Stimulated activated CD8-positive, alpha-beta memory T cell treated with anti-CD3 and anti-CD28 coated beads, Interleukin-4, amount 100 ng/mL, for 4 hours (primary cell): ENCODE data around the gene MORN1.

Experiments
- DNase-seq, 2 donors: peaks; one replicate each; pipeline ENCODE4 v3.0.0-alpha.2; 2020; ENCODE audit warnings: low read depth in 2 of 2, low spot score in 1 of 2

MORN1 gene

DNA sequence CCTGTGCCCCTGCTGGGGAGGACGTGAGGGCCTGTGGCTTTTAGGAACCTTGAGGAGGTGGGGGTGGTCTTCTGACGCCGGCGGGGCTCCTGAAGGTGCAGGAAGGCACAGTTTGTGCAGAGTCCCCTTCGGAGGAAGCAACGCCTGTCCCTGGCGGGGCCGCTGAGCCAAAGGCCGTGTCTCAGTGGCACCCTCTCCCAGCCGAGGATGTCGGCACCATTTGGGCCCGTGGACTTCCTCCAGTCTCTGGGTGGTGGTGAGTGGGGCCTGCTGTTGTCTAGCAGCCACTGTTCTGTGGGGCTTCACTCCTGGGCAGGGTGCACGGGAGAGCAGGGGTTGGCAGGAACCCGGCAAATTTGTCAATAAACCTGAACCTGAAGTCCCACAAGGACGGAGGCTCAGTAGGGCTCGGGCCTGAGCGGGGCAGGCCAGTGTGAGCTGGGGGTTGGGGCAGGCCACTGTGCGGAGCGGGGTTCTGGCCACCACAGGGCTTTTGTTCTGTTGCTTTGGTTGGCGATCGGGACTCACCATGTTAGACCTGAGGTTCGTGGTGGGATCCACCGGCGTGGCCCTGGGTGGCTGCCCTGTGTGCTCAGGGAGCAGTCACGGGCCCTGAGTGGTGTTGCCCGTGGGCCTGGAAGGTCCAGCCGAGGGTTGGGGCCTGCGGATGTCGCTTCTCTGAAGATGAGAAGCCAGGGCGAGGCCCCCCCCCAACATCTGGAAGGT lies 98.5 kb downstream of the MORN1 start:
- DNase-seq: no peak

DNA sequence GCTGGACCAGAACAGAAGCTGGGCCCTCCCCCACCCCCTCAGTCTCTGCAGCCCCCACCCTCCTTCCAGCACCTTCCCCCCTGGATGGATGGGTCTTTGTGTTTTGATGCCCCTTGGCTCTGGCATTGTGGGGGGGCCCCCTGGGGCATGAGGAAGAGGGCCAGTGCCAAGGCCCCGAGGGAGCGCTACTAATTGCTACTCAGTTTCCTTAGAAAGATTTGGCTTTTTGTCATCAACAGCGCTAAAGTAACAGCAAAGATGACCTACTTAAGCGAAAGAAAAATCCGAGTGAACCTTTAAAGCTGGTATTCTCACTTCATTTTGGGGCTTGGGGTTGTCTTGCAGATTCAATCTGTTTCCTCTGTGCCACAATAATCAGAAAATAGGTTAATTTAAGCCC lies 99.8 kb downstream of the MORN1 start:
- no peak for DNase-seq

DNA sequence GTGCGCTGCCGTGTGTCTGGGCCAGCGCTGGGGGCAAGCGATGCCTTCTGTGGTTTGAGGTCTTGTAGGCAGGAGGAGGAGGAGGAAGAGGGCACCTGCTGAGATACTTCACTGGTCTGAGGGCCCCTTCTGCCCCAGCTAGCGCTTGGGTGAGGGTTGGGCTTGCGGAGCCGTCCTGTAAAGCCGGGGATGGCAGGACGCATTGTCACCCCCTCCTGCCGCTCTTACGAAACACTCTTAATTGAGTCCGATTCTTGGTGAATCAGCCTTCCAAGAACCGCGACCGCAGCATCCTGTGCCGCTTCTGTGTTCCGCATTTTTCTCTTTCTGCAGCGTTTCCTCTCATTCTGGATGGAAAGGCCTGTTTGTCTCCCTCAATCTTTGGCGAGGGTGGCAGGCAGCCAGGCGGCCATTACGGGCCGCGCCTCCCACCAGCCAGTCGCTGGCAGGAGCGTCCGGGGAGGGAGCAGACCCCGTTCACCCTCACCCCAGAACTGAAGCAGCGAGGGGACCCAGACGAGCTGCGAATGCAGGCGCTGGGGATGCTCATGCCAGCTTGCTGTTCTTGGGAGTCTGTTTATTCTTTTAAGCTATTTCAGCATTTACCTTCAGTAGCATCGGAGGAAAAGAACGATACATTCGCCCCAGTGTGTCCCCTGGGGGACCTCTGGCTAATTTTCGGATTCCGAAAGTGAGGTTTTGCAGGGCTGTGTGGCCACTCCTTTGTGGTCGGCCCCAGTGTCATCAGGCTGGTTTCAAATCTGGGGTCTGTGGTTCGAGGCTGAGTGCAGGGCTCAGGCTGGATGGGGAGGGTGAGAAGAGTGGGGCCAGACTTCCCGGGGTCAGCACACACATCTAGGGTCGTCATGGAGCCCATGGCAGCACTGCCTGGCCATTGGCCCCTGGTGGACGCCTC lies 100.5 kb downstream of the MORN1 start:
- DNase-seq: peak; percentile 60 to 69

DNA sequence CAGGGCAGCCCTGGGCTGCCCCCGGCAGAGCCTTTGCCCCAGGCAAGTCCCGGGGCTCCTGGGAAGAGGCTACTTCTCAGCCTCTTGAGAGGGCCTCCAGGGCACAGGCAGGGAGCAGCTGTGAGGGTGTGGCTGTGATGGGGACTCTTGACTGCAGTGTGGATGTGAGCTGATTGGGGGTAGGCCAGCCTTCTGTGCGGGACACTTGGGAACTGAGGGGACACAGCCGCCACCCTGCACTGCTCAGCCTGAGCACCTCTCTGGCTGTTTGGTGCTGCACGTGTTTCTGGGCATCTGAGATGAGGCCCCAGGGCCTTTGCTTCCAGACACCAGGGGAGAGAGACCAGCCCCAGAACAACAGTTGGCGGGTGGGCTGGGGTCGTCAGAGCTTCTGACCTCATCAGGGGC lies 101.2 kb downstream of the MORN1 start:
- no peak for DNase-seq

DNA sequence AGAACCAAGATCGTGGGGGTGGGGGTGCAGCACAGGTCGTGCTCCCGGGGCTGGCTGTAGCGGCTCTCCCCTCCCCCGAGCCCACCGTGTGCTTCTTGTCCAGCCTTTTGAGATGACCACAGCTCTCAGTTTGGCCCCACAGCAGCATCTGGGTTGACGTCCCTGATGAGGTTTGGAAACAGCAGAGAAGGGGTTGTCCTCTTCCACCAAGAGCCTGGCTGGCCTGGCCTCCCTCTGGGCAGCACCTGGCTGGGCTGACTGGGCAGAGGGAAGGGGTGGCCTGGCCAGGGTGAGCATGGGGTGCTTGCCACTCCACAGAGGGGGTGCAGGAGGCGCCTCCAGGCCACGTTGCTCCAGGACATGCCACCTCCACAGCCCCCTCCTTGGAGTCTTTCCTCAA lies 101.7 kb downstream of the MORN1 start:
- DNase-seq: no peak

DNA sequence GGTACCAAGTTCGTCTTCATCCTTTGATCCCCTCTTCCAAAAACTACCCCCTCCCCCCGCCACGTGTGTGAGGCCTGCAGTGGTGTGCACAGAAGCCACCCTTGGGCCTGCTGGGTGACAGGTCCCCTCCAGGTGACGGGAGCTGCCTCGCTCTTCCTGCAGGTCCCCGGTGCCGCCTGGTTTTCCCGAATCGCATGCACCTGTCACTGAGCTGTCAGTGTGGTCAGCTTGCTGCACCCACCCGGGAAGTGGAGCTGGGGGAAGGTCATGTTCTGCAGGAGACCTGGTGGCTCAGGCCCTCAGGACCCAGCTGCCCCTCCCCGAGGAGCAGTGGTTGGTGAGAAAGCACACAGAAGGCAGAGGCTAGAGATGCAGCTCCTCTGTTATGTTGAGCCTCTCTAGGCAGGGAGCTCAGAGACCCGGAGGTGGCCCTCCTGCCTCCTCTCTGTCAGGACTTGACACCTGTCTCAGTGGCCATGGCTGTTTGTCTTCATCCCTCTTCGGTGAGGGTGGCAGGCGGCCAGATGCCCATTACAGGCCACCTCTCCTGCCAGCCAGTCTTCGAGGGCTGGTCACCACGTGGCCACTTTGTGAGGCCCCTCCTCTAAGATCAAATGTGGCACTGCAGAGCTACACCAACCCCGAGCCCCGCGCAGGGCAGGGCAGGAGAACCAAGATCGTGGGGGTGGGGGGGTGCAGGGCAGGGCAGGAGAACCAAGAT lies 102.4 kb downstream of the MORN1 start:
- no peak for DNase-seq

DNA sequence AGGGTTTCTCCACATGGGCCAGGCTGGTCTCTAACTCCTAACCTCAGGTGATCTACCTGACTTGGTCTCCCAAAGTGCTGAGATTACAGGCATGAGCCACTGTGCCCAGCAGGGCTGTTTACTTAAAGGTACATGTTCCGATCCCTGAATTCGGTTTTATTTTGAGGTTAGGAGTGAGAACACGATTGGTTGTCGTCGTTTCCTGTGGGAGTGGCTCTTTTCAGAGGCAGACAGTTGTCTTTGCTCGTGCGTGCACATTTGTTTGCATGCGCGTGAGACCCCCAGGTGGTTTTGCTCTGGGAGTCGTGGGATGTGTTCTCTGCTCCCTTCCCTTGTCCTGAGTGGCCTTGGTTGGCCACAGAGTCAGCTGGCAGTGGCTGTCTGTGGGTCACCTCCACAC lies 103.0 kb downstream of the MORN1 start:
- no peak for DNase-seq

DNA sequence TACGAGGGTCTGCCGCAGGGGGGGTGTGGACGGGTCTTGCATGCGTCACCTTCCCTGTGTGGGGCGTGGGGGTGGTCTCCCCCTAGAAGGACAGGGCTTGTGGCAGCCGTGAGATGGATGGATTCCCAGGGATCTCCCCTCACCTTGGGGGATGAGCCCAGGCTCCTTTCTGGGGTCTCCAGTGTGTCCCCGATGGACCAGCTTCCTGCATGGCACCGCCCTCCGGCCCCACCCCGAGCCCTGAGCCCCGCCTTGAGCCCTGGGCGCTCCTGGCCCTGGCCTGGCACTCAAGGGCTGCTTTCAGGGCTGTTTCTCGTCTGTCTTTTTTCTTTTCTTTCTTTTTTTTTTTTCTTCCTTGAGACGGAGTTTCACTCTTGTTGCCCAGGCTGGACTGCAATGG lies 103.7 kb downstream of the MORN1 start:
- DNase-seq: no peak

DNA sequence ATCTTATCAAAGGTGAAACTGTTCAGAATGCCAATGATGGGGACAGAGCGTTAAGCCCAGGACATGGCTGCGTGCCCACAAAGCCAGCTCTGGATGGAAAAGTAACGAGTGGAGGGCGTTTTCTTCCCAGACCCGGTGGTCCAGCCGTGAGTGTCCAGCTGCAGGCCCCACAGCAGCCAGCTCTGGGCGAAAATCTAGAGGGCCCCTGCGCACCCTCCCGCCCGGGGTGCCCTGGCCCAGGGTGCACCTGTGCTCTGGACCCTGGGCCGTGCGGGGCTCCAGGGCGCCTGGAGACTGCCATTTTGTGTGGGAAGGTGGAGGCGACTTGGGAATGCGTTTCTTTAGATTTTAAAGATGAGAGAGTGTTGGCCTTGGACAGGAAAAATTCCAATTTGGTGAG lies 104.4 kb downstream of the MORN1 start:
- DNase-seq: no peak

DNA sequence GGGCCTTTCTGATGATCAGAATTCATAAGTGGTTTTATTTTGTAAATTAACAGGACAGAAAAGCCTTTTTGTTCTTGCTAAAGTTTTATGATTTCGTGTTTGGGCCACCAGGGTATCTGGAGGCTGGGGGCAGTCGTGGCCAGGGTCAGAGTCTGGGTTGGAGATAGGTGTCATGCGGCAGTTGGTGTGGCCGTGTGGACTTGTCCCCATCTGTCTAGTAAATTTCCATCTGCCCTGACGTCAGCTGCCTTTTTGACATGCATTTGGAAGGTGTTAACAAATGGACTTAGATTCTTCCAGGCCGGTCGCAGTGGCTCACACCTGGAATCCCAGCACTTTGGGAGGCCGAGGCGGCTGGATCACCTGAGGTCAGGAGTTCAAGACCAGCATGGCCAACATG lies 106.4 kb downstream of the MORN1 start:
- DNase-seq: no peak

DNA sequence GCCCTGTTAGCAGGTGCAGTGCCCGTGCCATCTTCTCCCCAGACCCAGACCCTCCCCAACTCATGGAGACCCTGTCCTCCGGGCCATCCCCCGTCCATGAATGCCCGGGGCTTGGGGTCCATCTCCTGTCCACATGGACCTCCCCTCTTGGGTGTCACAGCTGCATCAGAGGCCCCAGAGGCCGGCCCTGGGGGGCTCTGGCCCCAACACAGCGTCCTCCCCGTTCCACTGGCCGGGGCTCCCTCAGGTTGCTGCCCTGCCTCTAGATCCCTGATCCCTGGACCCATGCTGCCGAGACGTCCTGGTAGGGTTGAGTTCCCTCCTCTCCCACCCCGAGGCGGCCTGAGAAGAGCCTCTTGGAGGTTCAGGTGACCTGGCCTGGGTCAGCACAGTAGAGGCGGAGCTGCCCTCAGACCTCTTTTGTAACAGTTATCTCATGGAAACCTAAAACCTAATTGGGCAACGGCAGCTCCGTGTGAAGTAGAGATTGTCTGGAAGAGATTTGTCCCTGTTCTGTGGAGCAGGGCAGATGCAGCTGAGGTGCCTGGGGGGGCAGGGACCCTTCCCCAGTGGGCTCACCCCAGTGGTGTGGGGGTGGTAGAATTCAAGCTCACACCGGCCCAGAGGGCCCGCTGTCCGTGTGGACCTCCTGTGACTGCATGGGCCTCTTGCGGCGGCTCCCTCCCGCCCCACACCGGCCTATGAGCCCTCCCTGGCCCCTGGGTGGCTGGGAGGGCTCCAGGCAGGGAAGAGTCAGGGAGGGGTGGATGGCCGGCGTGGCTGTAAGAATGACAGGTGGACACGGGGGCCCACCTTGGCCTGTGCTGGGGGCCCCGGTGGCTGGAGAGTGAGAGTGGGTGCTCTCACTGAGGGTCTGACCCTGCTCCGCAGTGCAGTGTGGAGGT lies 107.1 kb downstream of the MORN1 start:
- no peak for DNase-seq

DNA sequence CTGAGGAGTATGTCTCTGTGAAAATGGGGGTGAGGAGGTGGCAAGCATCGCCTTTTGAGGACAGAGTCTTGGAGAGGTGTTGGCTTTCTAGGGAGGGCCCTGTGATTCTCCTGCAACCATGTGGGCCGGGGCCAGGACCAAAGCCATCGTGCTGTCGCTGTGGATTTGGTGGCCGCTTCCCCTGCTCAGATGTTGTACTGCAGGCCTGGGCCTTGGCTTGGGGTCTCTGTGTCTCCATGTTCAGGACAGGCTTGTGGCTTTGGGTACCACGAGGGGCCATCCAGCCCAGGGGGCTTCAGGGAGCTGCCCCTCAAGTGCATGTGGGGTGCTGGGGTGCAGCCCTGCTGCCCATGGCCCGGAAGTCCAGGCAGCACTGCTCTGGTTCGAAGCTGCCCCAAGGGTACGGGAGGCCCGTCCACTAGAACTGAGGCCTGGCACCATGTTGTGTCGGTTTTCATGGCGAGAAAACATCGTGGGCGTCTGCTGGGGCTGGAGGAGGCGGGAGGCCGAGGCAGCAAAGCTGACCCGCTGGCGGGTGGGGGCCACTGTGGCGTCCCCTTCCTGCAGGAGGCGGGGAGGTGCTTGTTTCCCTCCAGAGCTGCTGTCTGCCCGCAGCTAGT lies 107.9 kb downstream of the MORN1 start:
- no peak for DNase-seq

DNA sequence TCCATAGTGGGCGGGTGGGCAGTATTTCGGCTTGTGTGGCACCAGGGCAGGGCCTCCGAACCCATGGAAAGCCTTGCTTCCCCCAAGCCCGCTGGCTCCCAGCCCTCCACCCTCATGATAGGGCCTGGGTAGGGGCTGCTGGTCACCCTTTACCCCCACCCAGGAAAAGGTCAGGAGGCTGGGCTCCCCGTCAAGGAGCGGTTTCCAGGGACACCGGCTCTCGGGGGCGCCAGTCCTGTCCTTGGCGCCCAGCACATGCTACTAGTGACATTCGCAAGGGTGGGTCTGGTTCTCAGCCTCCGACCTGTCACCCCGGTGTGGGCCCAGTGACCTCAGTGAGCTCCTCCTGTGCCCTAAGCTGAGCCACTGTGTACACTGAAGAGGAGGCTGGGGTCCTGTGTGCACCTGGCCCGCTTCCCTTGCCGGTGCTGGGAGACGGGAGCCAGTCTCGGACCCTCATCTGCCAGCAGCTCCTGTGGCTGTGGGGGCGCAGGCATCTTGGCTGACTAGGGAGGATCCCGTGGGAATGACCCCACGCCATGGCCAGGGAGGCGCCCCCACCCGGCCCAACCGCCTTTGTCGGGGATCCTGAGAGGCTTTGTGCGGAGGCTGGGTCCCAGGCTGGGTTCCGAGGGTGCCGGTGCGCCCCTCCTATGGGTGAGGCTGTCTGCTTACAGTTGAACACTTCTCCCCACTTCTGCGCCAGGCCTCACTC lies 108.6 kb downstream of the MORN1 start:
- no peak for DNase-seq

DNA sequence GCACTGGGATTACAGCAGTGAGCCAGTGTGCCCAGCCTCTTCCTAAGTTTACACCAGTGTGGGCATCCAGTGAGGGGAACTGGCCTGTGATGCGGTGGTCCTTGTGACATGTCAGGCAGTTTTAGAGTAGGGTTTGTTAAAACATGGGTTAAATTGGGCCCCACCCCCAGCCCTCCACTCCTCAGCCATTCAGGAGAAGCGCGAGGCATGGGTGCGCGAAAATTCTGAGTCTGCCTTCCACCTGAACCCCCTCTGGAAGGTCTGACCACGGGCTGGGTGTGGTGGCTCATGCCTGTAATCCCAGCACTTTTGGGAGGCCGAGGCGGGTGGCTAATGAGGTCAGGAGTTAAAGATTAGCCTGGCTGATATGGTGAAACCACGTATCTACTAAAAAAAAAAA lies 111.5 kb downstream of the MORN1 start:
- no peak for DNase-seq

DNA sequence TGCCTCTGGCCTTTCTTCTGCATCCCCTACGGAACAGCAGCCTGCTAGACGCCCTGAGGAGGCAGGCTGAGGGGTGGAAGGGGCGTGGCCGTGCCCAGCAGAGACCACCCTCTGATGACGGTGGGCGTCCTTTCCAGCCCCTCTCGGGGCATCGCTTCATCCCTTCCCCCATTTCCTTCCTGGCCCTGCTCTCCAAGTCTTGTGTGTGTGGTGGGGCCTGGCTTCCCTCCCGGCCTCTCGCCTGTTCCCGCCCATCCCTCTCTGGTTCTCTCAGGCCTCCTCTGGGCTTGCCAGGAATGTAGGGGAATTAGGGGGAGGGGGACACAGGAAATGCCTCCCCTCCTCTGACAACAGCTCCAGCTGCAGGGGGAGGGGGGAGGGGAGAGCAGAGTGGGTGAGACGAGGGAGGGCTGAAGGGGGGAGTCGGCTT lies 112.1 kb downstream of the MORN1 start:
- DNase-seq: no peak

DNA sequence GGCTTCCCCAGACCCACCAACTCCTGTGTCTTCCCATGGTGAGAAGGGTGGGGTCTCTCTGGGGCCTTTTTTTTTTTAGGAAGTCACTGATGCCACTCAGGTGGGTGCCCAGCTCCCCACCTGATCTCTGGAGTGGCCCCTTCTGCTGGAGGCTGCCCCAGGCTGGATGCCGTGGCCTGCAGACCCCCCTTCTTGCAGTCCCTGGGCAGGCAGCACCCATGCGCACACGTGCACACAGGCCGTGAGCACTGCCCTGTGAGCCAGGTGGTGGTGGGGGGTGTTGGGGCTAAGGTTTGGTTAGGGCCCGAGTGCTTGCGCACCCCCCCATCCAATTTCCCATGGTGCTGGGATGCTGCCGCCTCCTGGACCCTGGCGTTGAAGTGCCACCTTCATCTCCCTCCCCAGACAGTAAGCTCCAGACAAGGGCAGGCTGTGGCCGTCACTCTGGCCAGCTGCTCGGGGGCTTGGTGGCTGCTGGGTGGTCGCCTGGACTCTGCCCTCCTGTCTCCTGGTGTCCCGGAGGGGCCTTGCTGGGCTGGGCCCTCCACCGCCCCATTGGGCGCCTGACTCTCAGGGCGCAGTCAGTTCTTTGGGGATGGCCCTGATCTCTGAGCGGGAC lies 112.7 kb downstream of the MORN1 start:
- no peak for DNase-seq

DNA sequence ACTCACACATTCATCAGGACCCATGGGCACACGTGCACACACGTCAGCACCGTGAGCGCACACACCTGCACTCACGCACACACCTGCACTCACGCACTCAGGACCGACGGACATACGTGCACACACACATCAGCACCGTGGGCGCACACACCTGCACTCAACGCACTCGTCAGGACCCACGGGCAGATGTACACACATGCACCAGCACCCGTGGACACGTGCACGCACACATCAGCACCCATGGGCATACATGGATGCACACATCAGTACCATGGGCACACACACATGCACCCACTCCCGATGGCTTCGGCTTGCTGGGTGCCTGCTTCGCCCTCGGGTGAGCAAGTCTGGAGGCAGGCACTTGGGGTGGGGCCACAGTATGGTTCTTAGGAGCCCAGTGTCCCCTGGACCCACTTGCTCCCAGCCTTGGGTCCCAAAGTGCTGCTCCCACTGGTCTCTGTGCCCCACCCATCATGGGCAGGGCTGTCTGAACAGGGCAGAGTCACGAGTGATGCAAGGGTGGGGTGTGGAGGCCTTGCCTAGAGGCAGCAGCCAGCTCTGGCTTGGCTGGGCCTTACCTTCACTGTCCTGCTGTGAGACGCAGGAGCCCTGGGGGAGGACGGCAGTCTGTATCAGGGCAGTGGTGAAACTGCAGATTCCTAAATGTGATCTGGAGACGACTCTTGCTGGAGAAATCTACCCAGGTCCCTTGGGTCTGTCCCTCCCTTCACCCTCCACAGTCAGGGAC lies 113.4 kb downstream of the MORN1 start:
- DNase-seq: no peak

DNA sequence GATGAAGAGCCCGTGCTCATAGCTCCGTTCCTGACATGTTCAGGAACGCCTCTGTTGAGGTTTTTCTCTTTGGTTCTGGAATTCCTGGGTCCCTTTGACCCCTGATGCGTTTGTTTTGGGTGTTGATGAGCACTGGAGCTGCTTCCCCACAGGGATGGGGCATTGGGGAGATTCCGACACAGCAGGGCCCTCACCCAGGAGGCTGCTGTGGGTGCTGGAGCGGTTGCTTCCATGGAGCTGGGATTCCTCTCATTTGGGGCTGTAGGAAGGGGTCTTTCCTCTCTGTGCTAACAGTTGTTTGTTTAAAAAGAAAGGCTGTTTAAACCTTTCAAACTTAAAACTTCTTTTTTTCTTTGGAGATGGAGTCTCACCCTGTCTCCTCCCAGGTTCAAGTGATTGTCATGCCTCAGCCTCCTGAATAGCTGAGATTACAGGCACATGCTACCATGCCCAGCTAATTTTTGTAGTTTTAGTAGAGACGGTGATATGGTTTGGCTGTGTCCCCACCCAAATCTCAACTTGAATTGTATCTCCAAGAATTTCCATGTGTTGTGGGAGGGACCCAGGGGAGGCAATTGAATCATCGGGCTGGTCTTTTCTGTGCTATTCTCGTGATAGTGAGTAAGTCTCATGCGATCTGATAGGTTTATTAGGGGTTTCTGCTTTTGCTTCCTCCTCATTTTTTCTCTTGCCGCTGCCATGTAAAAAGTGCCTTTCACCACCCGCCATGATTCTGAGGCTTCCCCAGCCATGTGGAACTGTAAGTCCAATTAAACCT lies 114.4 kb downstream of the MORN1 start:
- DNase-seq: no peak
